Activated naive CD4-positive, alpha-beta T cell treated with anti-CD3 and anti-CD28 coated beads, Interleukin-2, amount 50 U/mL, for 72 hours (primary cell): Measurements from ENCODE around the gene ZNF487. TPM values are rescaled to one million over a fixed set of nuclear protein-coding genes. Genes with fewer than 3 reads are reported as not detected.

Source experiments
- total RNA-seq, 2 donors: library from RNA; stranded (reverse); gene quantifications; one replicate each; pipeline ENCODE4 v1.2.3, GENCODE V29; 2022

The ZNF487 gene
- total RNA-seq, 2 donors from 2014 or later = 2.7 to 4.1 TPM

Other genes with a start within 250 kb of the ZNF487 start
- gene RASGEF1A, start 170.0 kb upstream of the ZNF487 start, total RNA-seq = under 1 TPM; 0.39 to 0.66 TPM
- gene FXYD4, start 65.5 kb upstream of the ZNF487 start, total RNA-seq = not detected
- gene HNRNPF, start 27.9 kb upstream of the ZNF487 start, total RNA-seq = 100 to 1,000 TPM; 410 to 434 TPM
- gene ZNF239, start 137.5 kb downstream of the ZNF487 start, total RNA-seq = 1 to 10 TPM in 1 of 2 donors, under 1 TPM in 1; 0.41 to 1.8 TPM
- 1 to 10 TPM; 2.8 to 5.8 TPM for gene ZNF485, start 169.3 kb downstream of the ZNF487 start, total RNA-seq
- gene ZNF32, start 211.8 kb downstream of the ZNF487 start, total RNA-seq = 10 to 100 TPM in 1 of 2 donors, 1 to 10 TPM in 1; 3.1 to 12.0 TPM